Esophagus (tissue), 2 donors: Measurements from ENCODE around the gene IP6K2. TPM values are rescaled to one million over a fixed set of nuclear protein-coding genes. Genes with fewer than 3 reads are reported as not detected.

Experiments
- polyA plus RNA-seq, 2 donors: library from polyadenylated mRNA; stranded (reverse); fragments of 200-250 nt; gene quantifications; one replicate each; pipeline ENCODE4 v1.2.3, GENCODE V29; 2013
- donor health status: healthy with polysubstance abuse.
- donor health status: Bipolar disorder and iron deficiency.

Gene IP6K2
- polyA plus RNA-seq, 2 donors: 67.8 to 110 TPM

Other genes starting within 250 kb of the IP6K2 start
- gene SHISA5, start 213.0 kb downstream of the IP6K2 start, polyA plus RNA-seq: 10 to 100 TPM; 54.0 to 94.9 TPM
- 1 to 10 TPM; 3.8 to 9.2 TPM for gene PFKFB4, start 160.4 kb downstream of the IP6K2 start, polyA plus RNA-seq
- 1 to 10 TPM; 2.3 to 7.2 TPM for gene UCN2, start 153.4 kb downstream of the IP6K2 start, polyA plus RNA-seq
- gene COL7A1, start 121.9 kb downstream of the IP6K2 start, polyA plus RNA-seq: 100 to 1,000 TPM in 1 of 2 donors, 10 to 100 TPM in 1; 60.7 to 265 TPM
- gene UQCRC1, start 107.6 kb downstream of the IP6K2 start, polyA plus RNA-seq: 100 to 1,000 TPM; 192 to 264 TPM
- not detected for gene TMEM89, start 95.5 kb downstream of the IP6K2 start, polyA plus RNA-seq
- 10 to 100 TPM in 1 of 2 donors, 1 to 10 TPM in 1; 6.4 to 20.8 TPM for gene SLC26A6, start 81.8 kb downstream of the IP6K2 start, polyA plus RNA-seq
- under 1 TPM; 0.36 to 0.77 TPM for gene CELSR3, start 54.3 kb downstream of the IP6K2 start, polyA plus RNA-seq
- 1 to 10 TPM; 7.6 to 8.2 TPM for gene NCKIPSD, start 31.3 kb downstream of the IP6K2 start, polyA plus RNA-seq
- gene PRKAR2A, start 130.7 kb upstream of the IP6K2 start, polyA plus RNA-seq: 10 to 100 TPM in 1 of 2 donors, 1 to 10 TPM in 1; 7.2 to 11.3 TPM
- 1 to 10 TPM; 5.8 to 9.0 TPM for gene SLC25A20, start 181.7 kb upstream of the IP6K2 start, polyA plus RNA-seq
- gene ARIH2, start 201.6 kb upstream of the IP6K2 start, polyA plus RNA-seq: 10 to 100 TPM; 32.8 to 36.5 TPM